GM12873 (cell line): ENCODE data around the gene GPATCH2L.

Source experiments
- TF ChIP-seq, protein P1 (sequence below): IDR thresholded peaks from 2 replicates; pipeline ENCODE4 v1.5.1; 2012; ENCODE audit warnings: low read depth, mild to moderate bottlenecking, moderate library complexity, low read length, control low read depth; ENCODE audit not compliant: insufficient read depth; ENCODE audit errors: missing control alignments

Gene GPATCH2L

DNA sequence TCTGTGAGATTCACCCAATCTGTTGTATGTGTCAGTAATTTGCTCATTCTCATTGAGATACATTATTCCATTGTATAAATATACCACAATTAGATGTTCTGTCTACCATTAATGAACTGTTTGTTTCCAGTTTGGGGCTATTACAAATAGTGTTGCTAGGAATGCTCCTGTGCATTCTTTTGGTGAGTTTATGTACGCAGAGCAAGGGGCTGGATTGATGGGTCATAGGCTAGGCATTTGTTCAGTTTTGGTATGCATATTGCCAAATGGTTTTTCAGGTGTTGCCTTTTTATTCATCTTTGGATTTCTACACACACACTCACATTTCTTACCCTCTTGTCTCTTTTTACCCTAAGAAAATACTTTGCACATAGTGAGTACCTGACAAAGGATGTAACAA lies 93.4 kb downstream of the GPATCH2L start:
- TF ChIP-seq, protein P1, sequence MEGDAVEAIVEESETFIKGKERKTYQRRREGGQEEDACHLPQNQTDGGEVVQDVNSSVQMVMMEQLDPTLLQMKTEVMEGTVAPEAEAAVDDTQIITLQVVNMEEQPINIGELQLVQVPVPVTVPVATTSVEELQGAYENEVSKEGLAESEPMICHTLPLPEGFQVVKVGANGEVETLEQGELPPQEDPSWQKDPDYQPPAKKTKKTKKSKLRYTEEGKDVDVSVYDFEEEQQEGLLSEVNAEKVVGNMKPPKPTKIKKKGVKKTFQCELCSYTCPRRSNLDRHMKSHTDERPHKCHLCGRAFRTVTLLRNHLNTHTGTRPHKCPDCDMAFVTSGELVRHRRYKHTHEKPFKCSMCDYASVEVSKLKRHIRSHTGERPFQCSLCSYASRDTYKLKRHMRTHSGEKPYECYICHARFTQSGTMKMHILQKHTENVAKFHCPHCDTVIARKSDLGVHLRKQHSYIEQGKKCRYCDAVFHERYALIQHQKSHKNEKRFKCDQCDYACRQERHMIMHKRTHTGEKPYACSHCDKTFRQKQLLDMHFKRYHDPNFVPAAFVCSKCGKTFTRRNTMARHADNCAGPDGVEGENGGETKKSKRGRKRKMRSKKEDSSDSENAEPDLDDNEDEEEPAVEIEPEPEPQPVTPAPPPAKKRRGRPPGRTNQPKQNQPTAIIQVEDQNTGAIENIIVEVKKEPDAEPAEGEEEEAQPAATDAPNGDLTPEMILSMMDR: no peak

DNA sequence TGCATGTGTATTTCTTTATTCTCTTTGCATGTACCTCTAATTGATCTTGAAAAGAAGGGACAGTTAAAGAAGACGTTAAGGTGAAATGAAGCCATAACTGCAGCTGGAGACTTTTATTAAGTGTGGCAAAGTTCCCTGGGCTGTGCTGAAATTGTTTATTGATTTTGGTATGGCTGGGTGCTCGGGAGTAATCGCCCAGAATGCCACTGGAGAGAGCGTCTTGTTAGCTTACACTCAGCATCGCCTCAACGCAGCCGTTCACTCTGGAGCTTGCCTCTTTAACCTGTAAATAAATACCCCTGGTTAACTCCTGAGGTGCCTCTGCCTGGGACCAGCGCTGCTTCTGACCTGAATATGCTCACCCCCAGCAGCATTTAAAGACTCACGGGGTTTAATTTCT lies 98.6 kb downstream of the GPATCH2L start:
- TF ChIP-seq, protein P1: no peak

DNA sequence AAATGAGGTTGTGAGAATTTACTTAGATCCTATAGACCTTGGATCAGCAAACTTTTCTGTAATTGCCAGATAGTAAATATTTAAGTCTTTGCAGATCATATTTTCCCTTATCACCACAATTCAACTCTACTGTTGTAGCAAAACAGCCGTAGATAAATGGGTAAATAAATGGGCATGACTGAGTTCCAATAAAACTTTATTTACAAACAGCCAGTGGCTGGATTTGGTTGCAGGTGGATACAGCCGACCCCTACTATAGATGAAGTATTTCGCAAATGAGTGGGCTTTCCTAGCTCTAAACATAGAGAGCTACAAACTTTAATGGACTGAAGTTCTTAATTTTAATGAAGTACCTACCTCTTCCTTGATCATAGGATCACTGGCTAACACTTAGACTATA lies 100.7 kb downstream of the GPATCH2L start:
- TF ChIP-seq, protein P1: no peak

DNA sequence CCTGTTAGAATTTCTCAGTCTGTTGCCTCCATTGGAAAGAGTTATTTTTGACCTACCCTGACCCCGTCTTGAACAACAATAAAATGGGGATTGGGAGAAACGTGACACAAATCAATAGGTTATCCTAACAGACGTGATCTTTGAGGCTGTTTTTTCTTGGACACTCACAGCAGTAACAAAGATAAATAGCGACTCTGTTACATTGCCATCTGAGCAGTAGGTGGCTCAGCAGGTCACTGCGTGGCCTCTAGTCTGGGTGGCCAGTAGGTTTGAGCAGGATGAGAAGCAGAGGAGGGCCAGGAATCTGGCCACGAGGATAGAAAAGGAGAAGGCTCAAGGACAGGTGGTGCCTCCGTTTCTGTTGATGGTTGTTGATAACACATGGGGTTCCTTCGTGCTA lies 101.4 kb downstream of the GPATCH2L start:
- TF ChIP-seq, protein P1: no peak

DNA sequence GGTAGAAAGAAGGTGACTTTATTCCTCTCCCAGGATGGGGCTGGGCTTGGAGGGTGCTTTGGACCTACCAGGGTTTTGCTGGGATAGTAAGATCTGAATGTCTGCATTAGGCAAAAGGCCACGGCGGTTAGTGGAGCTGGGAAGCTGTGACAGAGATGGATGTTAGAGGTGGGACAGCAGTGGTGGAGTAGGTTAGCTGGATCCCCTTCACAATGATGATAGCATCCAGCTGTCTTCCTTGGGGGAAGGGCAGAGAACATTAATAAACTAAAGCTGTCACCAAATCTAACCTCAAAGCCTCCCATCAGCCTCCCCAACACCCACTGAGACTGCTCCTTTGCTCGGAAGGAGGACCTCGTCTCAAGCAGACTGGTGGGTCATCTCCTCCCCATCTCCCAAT lies 104.8 kb downstream of the GPATCH2L start:
- TF ChIP-seq, protein P1: no peak

DNA sequence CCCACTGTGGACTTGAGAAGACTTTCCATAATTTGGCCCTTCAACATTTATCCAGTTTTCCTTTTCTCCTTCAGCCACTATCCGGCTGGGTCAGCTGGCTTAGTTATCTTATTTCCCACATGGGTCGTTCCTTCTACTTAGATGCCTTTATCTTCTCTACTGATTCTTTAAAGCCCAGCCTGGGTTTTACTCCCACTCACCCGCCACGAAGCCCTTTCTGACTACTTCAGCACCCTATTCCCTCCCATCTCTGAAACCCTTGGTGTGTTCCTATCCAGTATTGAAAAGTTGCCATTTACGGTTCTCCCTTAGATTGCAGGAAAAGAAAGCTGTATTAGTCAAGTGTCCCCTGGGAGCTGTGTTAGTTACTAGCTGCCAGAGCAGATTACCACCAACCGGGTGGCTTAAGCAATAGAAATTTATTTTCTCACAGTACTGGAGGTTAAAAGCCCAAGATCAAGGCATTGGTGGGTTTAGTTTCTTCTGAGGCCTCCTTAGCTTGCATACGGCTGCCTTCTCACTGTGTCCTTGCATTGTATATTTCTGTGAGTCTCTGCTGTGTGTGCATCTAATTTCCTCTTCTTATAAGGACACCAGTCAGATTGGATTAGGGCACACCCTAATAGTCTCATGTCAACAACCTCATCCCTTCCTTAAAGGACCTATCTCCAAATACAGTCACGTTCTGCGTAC lies 105.5 kb downstream of the GPATCH2L start:
- TF ChIP-seq, protein P1: no peak

DNA sequence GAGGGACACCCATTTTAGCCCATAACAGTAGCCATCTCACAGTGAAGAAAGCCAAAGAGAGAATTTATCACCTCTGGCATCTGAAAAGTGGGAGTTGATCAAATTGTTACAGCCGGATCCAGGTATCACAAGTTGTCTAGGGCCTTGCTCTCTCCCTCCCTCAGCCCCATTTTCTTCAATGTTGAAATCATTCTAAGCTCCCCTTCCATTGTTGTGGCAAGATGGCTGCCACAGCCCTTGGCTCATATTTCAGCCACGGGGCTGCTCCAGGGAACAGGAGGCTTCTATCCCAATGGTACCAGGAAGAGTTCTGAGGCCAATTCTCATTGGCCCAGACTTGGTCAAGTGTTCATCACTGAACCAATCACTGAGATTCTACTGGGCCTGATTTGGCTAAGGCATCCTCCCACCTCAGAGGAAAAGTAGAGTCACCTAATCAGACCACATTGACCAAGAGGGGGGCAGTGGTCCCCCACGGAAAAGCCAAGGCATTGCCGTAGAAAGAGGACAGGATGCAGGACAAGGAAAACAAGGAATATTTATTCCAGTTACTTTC lies 106.2 kb downstream of the GPATCH2L start:
- TF ChIP-seq, protein P1: no peak
